Measurements from ENCODE around the gene C16orf92. TPM values are rescaled to one million over a fixed set of nuclear protein-coding genes. Genes with fewer than 3 reads are reported as not detected.

Gene C16orf92
- total and polyA plus RNA-seq, 2 of the 13 experiments (the other 11 are each of a cell fraction or from before 2014, with no cell fraction given), result not detected

GRCh38 chr16:30066761-30067583 lies 44.0 kb downstream of the C16orf92 start (continued):
- TF ChIP-seq POLR2AphosphoS2 (IDR thresholded peaks at IDR 0.05; ENCODE audit: low read depth, low read length) (0 out of 2 replicates have a peak, but pooled peaks have one; percentile 45), MEF2D (CRISPR knock-in tag; IDR thresholded peaks at IDR 0.05) (peak; percentile 22; the same call in 1 of the 2 replicates), ZNF280B (CRISPR knock-in tag; IDR thresholded peaks at IDR 0.05; ENCODE audit: borderline replicate concordance) (peak; percentile 82), ZNF451 (CRISPR knock-in tag; IDR thresholded peaks at IDR 0.05) (peak; percentile 57; the same call in 1 of the 2 replicates), HMGXB3 (CRISPR knock-in tag; IDR thresholded peaks at IDR 0.05; ENCODE audit: borderline replicate concordance) (no peak), MZF1 (CRISPR knock-in tag; IDR thresholded peaks at IDR 0.05; ENCODE audit: borderline replicate concordance) (0 out of 2 replicates have a peak, but pooled peaks have one; percentile 77), EED (CRISPR knock-in tag; IDR thresholded peaks at IDR 0.05) (0 out of 2 replicates have a peak, but pooled peaks have one; percentile 47), DZIP1 (CRISPR knock-in tag; IDR thresholded peaks at IDR 0.05) (0 out of 2 replicates have a peak, but pooled peaks have one; percentile 19), HDAC1 (CRISPR knock-in tag; IDR thresholded peaks at IDR 0.05) (0 out of 2 replicates have a peak, but pooled peaks have one; percentile 18), TBX2 (CRISPR knock-in tag; IDR thresholded peaks at IDR 0.05; ENCODE audit: borderline replicate concordance) (0 out of 2 replicates have a peak, but pooled peaks have one; percentile 46), NRL (CRISPR knock-in tag; IDR thresholded peaks at IDR 0.05; ENCODE audit: borderline replicate concordance) (peak; percentile 60), SP4 (CRISPR knock-in tag; IDR thresholded peaks at IDR 0.05) (no peak), ZNF232 (CRISPR knock-in tag; IDR thresholded peaks at IDR 0.05; ENCODE audit: borderline replicate concordance) (no peak), ZNF430 (CRISPR knock-in tag; IDR thresholded peaks at IDR 0.05) (0 out of 2 replicates have a peak, but pooled peaks have one; percentile 65), POLR2AphosphoS5 (IDR thresholded peaks at IDR 0.05; ENCODE audit: low read depth, low read length) (peak; percentile 13), HNRNPL (IDR thresholded peaks at IDR 0.05; ENCODE audit: low read depth, low read length) (peak; percentile 76), ZNF567 (CRISPR knock-in tag; IDR thresholded peaks at IDR 0.05; ENCODE audit: borderline replicate concordance) (0 out of 2 replicates have a peak, but pooled peaks have one; percentile 55), IRF2 (CRISPR knock-in tag; IDR thresholded peaks at IDR 0.05) (no peak), THAP8 (CRISPR knock-in tag; IDR thresholded peaks at IDR 0.05; ENCODE audit: borderline replicate concordance) (0 out of 2 replicates have a peak, but pooled peaks have one; percentile 48)
